ENCODE measurements around the gene RABAC1.
A peak's percentile ranks its signal among the peaks of the same experiment; 100 is the strongest.
"Not testable (repeated sequence)": the region's sequence is repeated elsewhere in the genome, so short reads cannot be mapped to it uniquely, and the experiment has no call there.

RABAC1 gene, protein sequence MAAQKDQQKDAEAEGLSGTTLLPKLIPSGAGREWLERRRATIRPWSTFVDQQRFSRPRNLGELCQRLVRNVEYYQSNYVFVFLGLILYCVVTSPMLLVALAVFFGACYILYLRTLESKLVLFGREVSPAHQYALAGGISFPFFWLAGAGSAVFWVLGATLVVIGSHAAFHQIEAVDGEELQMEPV

DNA sequence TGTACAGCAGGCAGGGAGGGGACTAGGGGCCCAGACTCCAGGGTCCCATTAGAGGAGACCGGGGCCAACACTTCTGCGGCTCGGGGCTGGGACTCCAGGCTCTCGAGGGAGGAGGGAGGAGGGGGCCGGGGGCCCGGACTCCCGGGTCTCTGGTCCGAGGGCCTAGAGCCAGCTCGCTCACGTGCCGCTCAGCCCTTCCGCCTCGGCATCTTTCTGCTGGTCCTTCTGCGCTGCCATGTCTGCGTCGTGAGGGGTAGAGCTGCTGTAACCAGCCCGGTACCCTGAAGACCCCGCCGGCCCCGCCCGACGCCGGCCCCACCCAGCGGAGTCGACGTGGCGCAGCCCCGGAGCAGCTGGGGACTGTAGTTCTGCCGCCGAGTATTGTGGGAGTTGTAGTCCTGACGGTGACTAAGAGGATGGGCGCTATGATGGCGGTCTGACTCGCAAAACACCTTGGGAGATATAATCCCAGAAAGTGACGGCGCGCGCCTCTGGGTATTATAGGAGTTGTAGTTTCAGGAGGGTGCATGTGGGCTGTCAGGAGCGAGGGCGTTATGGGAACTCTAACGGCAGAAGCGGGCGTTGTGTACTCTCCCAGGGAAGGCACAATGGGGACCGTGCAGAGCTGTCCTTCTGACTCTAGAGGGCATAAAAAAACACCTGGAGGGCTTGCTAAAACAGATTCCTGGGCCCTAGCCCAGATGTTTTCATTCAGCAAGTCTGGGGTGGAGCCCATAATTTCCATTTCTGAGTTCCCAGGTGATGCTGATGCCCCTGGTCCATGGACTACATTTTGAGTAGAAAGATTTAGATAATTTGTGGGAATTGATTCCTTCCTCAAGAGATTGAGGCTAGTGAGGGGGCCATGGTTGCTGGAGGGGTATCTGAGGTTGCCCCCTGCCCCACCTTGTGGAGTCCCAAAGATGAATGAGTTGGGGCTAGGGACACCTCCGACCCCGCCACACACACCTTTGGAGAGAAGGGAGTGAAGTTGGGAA is at the start of gene RABAC1:
TSS of gene RABAC1 (minus strand) at position 266 of the 998 bp plus-strand sequence. CDS start at position 237, 29 bp downstream.
- DNase-seq (ENCODE audit: low read depth in 1 of 2, low spot score in 1 of 2), result peak; percentile 72 to 79

DNA sequence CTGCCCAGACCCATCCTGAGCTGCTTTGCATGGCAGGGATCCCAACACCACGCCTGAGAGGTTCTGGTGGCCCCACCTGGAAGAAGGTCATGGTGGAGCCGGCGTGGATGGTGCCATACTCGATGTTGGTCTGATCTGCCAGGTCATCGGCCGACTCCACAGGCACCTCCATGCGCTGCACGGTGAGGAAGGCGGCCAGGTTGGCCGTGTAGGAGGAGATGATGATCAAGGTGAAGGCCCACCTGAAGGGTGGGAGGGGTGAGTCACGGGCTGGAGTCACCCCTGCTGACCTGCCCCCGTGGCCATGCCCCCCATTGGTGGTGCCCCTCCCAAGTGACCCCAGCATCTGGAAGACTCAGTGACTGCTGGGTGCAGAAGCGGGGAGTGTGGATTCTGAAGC is 47.4 kb upstream of the RABAC1 start:
- no peak for DNase-seq (ENCODE audit: low read depth in 1 of 2, low spot score in 1 of 2)

DNA sequence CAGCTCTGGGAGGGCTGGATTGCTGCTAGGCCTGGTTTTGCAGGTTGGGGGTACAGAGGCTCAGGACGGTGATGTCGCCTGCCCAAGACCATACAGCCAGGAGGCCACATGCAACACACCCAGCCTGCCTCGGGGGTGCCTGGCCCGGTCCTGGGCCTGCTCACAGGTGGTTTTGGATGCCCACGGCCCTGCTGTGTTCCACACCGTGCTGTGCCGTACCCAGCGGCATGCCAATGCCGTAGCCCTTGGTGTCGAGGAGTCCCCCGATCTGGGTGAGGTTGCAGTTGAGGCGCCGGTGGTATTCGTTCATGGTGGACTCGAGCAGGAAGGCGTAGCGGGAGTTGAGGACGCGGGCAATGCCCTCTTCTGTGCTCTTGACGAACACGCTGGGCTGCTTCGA is 46.4 kb upstream of the RABAC1 start:
- DNase-seq (ENCODE audit: low read depth in 1 of 2, low spot score in 1 of 2), result no peak

DNA sequence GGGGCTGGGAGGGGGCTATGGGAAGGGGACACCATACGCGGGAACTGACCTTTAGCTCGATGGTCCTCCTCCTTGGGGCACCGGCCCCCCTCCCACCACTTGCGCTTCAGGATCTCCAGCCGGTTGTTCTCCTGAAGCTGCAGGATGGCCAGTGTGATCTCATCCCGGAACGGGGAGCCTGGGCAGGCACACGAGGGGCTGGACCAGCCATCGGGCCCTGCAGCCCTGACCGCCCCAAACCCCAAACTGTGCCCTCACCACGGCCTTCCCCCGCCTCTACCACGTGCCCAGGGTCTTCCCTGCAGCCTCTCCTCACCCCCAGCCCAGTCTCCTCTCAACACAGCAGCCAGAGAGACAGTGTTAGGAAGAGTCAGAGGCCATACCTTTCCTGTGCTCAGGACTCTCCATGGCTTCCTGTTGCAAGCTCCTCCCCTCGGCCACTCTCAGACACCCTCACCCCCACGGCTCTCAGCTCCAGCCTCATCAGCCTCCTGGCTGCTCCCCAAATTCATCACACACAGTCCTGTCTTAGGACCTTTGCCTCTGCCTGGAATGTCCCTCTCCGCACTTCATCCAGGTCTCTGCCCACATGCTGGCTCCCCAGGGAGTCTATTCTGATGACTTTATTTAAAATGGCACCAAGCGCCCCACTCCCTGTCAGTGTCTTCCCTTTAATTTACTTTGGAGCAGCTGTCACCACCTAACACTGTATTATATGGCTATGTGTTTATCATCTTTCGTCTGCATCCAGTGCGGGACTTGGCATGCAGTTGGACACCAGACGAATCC is 44.6 kb upstream of the RABAC1 start:
- DNase-seq (ENCODE audit: low read depth in 1 of 2, low spot score in 1 of 2), result no peak

DNA sequence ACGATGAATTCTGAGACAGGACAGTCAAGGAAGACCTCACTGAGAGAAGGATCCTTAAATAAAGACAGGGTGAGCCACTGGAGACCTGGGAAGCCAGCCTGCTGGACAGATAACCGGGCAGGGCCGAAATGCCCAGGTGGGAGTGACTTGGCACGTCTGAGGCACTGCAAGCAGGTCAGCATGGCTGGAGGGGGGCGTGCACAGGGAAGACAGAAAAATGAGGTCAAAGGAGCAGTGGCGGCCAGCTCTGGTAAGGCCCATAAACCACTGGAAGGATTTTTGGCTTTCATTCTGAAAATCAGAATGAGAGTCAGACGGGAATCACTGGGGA is 40.7 kb upstream of the RABAC1 start:
- no peak for DNase-seq (ENCODE audit: low read depth in 1 of 2, low spot score in 1 of 2)

DNA sequence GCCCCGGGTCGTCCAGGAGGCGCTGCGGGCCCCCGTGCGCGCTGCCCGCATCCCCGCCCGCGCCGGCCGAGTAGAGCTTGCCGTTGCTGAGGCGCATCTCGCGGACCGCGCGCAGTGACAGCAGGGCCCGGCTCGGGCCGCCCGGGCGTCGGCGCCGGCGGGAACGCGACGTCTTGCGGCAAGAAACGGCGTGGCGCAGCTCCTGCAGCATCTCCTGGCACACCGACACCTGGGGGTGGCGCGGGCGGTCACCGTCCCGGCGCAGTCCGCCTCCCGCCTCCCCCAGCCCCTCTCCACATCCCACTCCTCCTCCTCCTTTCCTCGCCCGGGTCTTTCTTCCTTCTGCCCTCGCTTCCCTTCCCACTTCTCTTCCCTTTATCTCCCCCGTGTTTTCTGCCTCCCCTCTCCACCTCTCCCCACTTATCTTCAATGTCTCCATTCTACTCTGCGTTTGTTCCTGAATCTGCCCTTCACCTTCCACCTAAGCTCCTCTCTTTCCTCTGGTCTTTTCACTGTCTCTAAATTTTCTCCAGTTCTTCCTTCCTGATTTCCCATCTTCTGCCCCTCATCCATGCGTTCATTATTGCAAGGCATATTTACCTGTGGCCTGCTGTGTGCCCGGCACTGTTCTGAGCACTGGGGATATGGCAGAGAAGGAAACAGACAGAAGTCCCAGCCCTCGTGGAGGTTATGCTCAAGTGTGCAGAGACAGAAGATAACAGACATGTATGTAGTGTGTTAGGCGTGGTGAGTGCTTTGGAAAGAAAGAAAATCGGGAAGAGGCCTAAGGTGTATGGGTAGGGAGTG is 40.2 kb upstream of the RABAC1 start:
- DNase-seq (ENCODE audit: low read depth in 1 of 2, low spot score in 1 of 2), result no peak

DNA sequence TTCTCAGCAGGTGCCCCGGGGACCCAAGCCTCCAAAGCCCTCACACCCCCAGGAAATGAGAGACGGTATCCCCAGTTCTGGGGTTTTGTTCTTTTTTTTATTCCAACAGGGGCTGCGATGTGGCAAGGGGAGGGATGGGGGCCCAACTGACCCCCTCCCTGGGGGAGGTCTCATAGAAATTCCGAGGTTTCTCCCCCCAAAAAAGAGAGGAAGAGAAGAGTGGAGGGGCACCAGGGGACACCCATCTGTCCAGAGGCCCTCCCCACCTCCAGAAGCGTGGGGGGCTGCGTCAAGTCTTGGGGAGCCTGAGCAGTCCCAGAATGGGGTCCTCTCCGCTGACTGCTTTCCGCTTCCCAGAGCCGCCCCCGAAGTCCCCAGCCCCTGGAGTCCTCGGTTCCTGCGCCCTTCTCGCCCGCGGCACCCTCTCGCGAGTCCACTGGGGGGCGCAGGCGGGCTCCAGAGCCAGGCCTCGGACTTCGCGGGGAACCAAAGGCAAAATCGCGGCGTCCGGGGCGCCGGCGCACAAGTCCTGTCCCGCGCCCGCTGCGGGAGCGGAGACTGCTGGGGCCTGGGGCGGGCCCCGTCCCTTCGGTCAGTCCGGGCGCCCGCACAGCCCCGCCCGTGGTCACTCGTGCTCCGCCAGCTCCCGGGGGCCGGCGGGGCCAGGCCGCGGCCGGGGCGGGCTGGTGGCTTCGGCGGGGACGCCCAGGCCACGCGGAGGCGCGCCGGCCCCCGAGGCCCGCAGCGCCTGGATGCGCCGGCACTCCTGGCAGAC is 39.3 kb upstream of the RABAC1 start:
- no peak for DNase-seq (ENCODE audit: low read depth in 1 of 2, low spot score in 1 of 2)

DNA sequence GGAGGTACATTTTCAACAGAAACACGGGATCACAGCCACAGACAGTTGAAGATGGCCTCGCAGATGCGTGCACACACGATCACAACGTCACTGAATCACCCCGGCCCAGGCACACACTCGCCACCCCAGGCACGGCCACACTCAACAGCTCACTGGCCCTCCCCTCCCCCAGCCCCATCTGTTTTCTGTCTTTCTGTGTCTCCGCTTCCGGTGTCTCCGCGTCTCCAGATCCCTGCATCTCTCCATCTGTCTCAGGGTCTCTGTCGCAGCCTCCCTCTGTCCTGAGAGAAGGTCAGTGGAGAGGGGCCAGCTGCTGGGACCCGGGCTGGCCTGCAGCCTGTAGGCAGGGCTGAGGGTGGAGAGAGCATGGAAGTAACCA is 38.7 kb upstream of the RABAC1 start:
- no peak for DNase-seq (ENCODE audit: low read depth in 1 of 2, low spot score in 1 of 2)

DNA sequence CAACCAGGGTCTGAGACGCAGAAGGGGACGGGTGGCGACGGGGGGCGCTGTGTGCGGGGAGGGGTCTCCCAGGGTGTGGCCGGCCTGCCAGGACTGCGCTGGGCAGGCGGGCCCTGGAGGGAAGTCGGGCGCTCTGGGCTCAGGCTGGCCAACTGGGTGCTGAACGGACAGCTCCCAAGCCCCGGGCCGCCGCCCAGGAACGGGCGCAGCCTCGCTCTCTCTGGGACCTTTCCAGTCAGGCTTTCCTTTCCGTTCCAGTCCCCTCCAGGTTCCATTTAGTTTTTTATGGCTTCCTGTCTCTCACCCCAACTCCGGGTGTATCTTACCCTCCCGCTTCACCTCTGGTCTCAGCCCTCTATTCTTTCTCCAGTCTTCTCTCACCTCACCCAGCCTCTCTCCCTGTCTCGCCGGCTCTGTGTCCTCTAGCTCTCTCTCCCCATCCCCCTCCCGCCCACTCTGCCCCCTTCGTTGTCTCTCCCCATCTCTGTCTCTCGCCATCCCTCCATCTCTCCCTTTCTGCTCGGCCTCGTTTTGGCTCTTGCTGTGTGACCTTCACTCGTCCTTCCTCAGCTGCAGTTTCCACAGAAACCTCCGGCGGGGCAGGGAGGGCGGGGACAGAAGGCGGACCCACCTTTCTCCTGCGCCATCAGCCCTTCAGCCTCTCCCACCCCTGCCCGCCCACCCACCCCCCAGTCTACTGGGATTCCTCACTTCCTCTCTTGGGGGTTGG is 38.2 kb upstream of the RABAC1 start:
- DNase-seq (ENCODE audit: low read depth in 1 of 2, low spot score in 1 of 2), result no peak

DNA sequence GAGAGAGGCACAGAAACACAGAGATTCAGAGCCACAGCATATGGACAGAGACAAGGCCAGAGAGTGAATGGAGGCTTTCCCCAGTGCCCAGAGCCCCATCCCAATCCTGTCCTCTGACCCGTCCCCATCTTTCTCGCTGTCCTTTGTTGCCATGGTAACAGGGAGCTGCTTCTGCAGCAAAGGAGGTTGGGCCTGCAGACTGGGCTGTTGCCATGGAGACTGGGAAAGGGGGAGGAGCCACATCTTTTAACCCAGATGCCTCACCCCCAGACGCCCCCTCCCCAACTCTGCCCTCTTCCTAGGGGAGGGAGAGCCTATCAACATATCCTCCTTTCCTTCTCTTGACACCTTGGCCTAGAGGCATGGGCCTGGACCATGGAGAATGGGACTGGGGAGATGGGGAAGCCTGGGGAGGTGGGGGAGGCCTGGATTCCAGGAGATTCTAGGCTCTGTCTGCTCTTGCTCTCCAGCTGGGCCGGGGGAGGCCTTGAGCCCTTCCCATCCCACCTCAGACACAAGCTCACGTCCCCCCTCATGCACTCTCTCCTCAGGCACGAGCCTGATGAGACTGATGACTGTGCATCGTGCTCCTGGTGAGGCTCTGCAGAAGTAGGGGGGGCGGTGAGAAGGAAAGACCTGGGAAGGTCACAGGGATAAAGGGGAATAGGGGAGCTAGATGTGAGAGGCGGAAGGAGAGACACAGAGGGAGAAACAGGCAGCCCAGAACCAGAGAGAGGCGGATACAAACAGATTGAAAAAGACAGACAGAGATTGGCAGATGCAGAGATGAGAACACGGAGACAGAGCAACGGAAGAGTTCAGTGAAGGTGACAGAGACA is 37.1 kb upstream of the RABAC1 start:
- no peak for DNase-seq (ENCODE audit: low read depth in 1 of 2, low spot score in 1 of 2)

DNA sequence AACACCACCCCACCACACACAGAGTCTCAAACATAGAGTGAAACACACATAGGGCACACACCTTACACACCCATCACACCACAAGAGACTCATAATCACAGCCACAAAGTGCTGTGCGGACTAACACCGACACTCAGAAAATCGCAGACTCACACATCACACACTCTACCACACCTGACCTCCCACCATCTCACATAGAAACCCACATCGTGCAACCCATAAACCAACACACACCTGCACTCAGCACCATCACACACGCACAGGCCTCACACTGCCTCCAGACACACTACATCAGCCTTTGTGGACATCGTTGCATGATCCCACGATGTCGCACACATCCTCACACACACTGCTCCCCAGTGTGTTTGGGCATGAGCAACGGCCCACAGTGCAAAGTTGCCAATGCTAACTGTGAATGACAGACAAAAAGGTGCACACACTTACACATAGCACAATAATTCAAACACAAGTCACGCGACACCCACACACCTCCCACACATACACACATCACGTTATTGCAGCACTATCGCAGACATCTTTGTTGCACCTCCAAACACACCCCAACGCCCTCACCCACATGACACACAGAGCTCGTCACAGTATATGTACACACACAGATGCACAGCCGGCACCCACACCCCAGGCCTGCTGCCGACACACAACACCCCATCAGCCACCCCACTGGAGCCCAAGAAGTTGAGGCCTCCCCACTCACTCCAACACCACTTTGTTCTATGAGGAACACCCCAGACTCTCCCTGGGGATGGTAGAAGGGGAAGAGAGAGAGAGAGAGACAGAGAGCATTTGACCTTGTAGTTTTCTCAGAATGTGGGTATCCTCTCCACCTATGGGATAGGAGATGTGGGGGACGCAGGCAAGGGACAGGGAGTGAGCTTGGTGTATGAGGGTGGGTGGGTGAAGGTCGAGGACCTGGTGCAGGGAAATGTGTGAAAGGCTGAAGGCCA is 36.2 kb upstream of the RABAC1 start:
- no peak for DNase-seq (ENCODE audit: low read depth in 1 of 2, low spot score in 1 of 2)

DNA sequence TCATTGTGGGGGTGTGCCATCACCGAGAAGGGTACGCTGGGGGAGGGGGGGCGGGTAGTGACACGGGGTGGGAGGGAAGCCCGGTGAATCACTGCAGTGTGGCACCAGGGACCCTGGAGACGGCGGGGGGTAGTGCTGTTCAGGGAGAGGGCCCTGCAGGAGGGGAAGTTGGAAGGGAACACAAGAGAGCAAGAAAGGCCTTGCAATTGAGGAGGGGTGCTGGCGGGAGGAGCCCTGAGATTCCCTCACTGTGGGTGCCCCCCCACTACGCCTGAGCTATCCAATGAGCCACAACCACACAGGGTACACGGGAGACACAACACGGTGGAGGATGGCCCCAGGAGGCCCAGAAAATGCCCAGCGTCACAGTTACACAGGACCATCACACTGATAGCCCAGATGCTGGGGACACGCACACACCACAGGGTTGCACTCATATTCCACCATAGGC is 35.4 kb upstream of the RABAC1 start:
- DNase-seq (ENCODE audit: low read depth in 1 of 2, low spot score in 1 of 2), result no peak

DNA sequence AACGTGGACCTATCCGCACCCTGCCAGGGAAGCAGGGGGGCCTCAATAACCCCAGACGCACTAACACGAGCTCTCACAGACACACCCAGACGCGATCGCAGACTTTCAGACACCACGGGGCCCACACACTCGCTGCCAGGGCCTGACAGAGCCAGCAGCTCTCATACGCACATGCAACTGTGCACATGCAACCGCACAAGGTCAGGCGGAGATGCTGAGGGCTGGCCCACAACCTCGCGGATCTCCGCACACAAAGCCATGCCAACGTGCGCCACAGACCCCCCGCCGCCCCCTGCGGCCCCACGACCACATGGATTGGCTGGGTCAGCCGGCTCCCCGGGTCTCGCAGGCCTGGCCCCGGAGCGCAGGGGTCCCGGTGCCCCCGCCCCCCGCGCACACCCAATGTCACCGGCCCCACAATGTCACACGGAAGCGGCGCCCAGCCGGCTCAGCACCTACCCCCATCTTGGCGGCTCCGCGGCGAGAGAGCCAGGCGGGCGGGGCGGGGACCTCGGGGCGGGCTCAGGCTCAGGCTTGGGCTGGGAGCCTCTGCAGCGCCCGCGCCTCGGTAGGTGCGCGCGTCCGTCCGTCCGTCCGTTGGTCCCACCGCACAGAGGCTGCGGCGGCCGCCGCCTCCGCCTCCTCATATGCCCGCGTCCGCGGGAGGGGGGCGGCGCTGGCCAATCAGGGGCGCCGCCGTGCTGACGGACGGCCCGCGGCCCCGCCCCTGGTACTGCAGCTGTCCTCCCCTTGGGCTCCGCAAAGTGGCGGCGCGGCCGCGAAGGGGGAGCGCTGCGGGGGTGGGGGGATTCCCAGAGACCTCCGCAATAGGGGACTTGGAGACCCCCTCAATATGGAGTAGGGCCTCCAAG is 34.7 kb upstream of the RABAC1 start, which contains the start of gene ATP1A3:
TSS of gene ATP1A3 (minus strand) at position 619 of the 872 bp plus-strand sequence. CDS start at position 465, 154 bp downstream.
- peak; percentile 15 to 44 for DNase-seq (ENCODE audit: low read depth in 1 of 2, low spot score in 1 of 2)

DNA sequence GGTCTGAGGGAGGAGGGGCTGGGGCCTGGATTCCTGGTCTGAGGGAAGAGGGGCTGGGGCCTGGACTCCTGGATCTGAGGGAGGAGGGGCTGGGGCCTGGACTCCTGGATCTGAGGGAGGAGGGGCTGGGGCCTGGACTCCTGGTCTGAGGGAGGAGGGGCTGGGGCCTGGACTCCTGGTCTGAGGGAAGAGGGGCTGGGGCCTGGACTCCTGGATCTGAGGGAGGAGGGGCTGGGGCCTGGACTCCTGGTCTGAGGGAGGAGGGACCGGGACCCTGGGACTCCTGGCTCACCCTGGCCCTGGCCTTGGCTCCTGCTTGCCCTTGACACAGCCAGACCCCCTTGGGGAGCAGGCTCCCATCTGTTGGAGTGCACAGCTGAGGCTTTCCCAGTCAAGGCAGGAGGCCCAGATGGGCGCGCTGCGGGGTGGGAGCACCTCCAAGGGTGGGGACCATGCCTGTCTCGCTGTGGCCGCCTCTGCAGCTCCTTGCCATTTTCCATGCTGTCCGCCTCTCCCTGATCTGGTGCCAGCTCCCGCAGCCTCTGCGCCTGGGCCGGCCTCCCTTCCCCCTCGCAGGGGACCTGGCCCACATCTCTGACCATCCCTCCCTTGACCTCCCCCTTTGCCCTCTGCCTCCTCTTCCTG is 32.9 kb upstream of the RABAC1 start:
- DNase-seq (ENCODE audit: low read depth in 1 of 2, low spot score in 1 of 2), result not testable (repeated sequence)

DNA sequence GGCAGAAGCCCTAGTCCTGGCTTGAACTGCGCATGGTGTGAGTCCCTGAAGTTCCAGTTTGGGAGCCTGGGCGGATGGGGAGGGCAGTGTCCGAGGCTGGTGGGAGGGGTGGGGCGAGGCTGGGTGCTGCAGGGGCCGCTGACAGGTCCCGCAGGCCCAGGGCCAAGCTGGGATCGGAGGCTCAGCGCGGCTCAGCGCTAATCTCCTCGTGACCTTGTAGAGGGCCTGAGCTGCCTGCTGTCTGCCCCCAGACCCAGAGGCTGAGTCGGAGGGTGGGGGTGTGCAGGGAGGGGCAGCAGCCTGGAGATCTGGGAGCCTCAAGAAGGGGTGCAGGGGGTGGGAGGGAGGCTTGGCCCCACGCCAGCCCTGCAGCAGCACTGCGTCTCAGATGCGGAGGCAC is 31.9 kb upstream of the RABAC1 start:
- DNase-seq (ENCODE audit: low read depth in 1 of 2, low spot score in 1 of 2), result no peak

DNA sequence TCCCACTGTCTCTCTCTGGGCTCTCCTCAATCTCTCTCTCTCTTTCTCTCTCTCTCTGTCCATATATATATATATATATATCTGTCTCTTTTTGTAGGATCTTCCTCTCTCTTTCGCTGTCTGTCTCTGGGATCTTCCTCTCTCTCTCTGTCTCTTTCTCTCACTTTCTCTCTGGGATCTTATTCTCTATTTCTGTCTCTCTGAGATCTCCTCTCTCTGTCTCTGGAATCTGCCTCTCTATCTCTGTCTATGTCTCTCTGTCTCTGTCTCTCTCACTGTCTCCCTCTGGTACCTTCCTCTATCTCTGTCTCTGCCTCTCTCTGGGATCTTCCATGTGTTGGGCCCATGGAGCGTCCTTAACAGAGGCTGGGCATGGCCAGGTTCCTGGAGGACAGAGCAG is 31.5 kb upstream of the RABAC1 start:
- no peak for DNase-seq (ENCODE audit: low read depth in 1 of 2, low spot score in 1 of 2)
